ENCODE data around the gene LIAS. TPM values are rescaled to one million over a fixed set of nuclear protein-coding genes. Genes with fewer than 3 reads are reported as not detected.

Gene LIAS
- total RNA-seq, 1 experiment from 2014 or later, result 23.5 TPM

GRCh38 chr4:39452153-39452859 lies 6.5 kb upstream of the LIAS start:
- Histone ChIP-seq H3K27me3 (ENCODE audit: insufficient read depth, low read length) (no peaks in the 10 kb centered on the region), H3K9ac (ENCODE audit: low read length) (no peak overlapping the region), H3K79me2 (ENCODE audit: insufficient read depth, low read length) (peaks cover 50% of the 10 kb centered on the region), H3K27ac (ENCODE audit: low read depth, low read length) (no peak overlapping the region), H3K4me3 (replicated peaks in 1 of 2; ENCODE audit: low read depth in 1 of 2, low read length in 2 of 2) (no peak overlapping the region), H3K9me2 (ENCODE audit: insufficient read depth) (no peaks in the 10 kb centered on the region), H3K36me3 (ENCODE audit: control insufficient read depth in 1 of 2, insufficient read depth in 2 of 2, low read length in 2 of 2) (peaks cover 55 to 67% of the 10 kb centered on the region in 2 experiments), H3K4me1 (ENCODE audit: control insufficient read depth in 1 of 2, insufficient read depth in 2 of 2, low read length in 2 of 2) (peaks cover 0 to 7% of the 10 kb centered on the region in 2 experiments; a peak in 2 of 4 replicates), H4K20me1 (ENCODE audit: insufficient read depth) (peaks cover 67% of the 10 kb centered on the region), H2AFZ (ENCODE audit: low read depth, low read length, poor library complexity, severe bottlenecking) (no peak overlapping the region), H3K4me2 (ENCODE audit: low read length) (no peak overlapping the region), H3K9me3 (ENCODE audit: control insufficient read depth in 1 of 2, insufficient read depth in 1 of 2, low read depth in 1 of 2, low read length in 2 of 2) (no peaks in the 10 kb centered on the region)
- no TSS peak for BruUV-seq (replicated peaks)
- ChIA-PET POLR2A (interaction anchor here (0.6 kb wide), 1 partner anchor 9 kb away, joined by 4 read pairs; no protein-coding TSS in a partner anchor), RAD21 (ENCODE audit: low non-redundant PET in 1 of 2, low total read pairs in 2 of 2, uncharacterized antibody in 2 of 2, unreplicated experiment in 2 of 2) (interaction anchor here in 1 of 2 experiments (0.7 kb wide), 1 partner anchor 226 kb away, joined by 3 read pairs; no protein-coding TSS in a partner anchor), CTCF (no interaction called here)
- DNase-seq (ENCODE audit: low read depth, low spot score), result no peak
- intact Hi-C loops (cut with micrococcal nuclease), result loop anchor here (5.0 kb wide), 1 partner anchor 550 kb away; no protein-coding TSS in a partner anchor
- ATAC-seq, result no peak; the same call in 1 of the 2 replicates
- TF ChIP-seq CEBPB (IDR thresholded peaks at IDR 0.05; ENCODE audit: low read depth) (no peak), ATF3 (IDR thresholded peaks at IDR 0.05) (no peak), SIN3A (IDR thresholded peaks at IDR 0.05; ENCODE audit: low read depth) (no peak), SP1 (IDR thresholded peaks at IDR 0.05; ENCODE audit: low read depth) (no peak), EGR1 (IDR thresholded peaks at IDR 0.05; ENCODE audit: low read depth) (no peak), EZH2phosphoT487 (IDR thresholded peaks at IDR 0.05; ENCODE audit: borderline replicate concordance) (no peak), ELF1 (IDR thresholded peaks at IDR 0.05; ENCODE audit: borderline replicate concordance, low read depth) (no peak), YY1 (IDR thresholded peaks at IDR 0.05; ENCODE audit: extremely low read depth, insufficient replicate concordance, low read depth, low read length) (no peak), EZH2 (IDR thresholded peaks at IDR 0.05) (no peak), ZFX (IDR thresholded peaks at IDR 0.05) (no peak), CTCF (IDR thresholded peaks at IDR 0.05 in 2 of 3, conservative IDR thresholded peaks at IDR 0.05 in 1 of 3; ENCODE audit: borderline replicate concordance in 1 of 3, insufficient read depth in 1 of 3, low read depth in 2 of 3, low read length in 2 of 3) (no peak), FOSL1 (IDR thresholded peaks at IDR 0.05; ENCODE audit: low read depth) (no peak), TCF7L2 (IDR thresholded peaks at IDR 0.05; ENCODE audit: borderline replicate concordance, extremely low read depth, insufficient read depth, insufficient read length) (no peak), POLR2AphosphoS5 (IDR thresholded peaks at IDR 0.05; ENCODE audit: low read depth, low read length) (no peak), MAX (IDR thresholded peaks at IDR 0.05) (no peak)
- TF ChIP-seq, protein P1, sequence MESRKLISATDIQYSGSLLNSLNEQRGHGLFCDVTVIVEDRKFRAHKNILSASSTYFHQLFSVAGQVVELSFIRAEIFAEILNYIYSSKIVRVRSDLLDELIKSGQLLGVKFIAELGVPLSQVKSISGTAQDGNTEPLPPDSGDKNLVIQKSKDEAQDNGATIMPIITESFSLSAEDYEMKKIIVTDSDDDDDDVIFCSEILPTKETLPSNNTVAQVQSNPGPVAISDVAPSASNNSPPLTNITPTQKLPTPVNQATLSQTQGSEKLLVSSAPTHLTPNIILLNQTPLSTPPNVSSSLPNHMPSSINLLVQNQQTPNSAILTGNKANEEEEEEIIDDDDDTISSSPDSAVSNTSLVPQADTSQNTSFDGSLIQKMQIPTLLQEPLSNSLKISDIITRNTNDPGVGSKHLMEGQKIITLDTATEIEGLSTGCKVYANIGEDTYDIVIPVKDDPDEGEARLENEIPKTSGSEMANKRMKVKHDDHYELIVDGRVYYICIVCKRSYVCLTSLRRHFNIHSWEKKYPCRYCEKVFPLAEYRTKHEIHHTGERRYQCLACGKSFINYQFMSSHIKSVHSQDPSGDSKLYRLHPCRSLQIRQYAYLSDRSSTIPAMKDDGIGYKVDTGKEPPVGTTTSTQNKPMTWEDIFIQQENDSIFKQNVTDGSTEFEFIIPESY (IDR thresholded peaks at IDR 0.05; ENCODE audit: extremely low read depth, insufficient replicate concordance, low read length), result no peak
- TF ChIP-seq, protein P2, sequence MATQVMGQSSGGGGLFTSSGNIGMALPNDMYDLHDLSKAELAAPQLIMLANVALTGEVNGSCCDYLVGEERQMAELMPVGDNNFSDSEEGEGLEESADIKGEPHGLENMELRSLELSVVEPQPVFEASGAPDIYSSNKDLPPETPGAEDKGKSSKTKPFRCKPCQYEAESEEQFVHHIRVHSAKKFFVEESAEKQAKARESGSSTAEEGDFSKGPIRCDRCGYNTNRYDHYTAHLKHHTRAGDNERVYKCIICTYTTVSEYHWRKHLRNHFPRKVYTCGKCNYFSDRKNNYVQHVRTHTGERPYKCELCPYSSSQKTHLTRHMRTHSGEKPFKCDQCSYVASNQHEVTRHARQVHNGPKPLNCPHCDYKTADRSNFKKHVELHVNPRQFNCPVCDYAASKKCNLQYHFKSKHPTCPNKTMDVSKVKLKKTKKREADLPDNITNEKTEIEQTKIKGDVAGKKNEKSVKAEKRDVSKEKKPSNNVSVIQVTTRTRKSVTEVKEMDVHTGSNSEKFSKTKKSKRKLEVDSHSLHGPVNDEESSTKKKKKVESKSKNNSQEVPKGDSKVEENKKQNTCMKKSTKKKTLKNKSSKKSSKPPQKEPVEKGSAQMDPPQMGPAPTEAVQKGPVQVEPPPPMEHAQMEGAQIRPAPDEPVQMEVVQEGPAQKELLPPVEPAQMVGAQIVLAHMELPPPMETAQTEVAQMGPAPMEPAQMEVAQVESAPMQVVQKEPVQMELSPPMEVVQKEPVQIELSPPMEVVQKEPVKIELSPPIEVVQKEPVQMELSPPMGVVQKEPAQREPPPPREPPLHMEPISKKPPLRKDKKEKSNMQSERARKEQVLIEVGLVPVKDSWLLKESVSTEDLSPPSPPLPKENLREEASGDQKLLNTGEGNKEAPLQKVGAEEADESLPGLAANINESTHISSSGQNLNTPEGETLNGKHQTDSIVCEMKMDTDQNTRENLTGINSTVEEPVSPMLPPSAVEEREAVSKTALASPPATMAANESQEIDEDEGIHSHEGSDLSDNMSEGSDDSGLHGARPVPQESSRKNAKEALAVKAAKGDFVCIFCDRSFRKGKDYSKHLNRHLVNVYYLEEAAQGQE (IDR thresholded peaks at IDR 0.05; ENCODE audit: low read depth), result no peak
